Prostate gland (tissue), 2 donors: ENCODE results near the gene ZFHX3.

Source experiments
- POLR2A ChIP-seq: fragments of 450-650 bp; IDR thresholded peaks from one replicate; pipeline ENCODE4 v1.6.1; 2016; ENCODE audit warnings: antibody characterized with exemption, mild to moderate bottlenecking
- POLR2AphosphoS5 ChIP-seq: sonication (generic); formaldehyde crosslinking; IDR thresholded peaks from one replicate; pipeline ENCODE4 v1.6.1; 2017; ENCODE audit warnings: antibody characterized with exemption
- TF ChIP-seq, protein P1 (sequence below), 4 experiments: fragments of 200-600 bp in 2 of 4; fragments of 450-650 bp in 2 of 4; sonication (generic) in 2 of 4; IDR thresholded peaks; 1 replicate in 3 of 4; 2 replicates in 1 of 4; pipeline ENCODE4 v1.5.1; 2016 to 2019; ENCODE audit warnings: antibody characterized with exemption in 4 of 4, mild to moderate bottlenecking in 2 of 4, moderate library complexity in 2 of 4

DNA sequence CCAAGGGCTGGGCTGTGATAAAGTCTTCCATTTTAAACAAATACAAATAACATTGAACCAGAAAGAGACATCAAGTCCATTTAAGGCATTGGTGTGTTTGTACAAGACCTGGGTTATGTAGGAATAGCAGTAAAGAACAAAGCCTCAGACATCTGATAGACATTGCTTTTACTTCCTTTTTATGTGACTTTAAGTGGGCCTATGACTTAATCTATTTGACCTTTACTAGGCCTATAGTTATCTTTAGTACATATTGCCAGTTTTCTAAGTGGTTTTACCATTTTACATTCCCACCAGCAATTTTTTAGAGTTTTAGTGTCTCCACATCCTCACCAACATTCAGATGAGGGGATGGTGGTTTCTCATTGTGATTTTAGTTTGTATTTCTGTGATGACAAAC, 298.8 kb downstream of the ZFHX3 start:
- TF ChIP-seq, protein P1, sequence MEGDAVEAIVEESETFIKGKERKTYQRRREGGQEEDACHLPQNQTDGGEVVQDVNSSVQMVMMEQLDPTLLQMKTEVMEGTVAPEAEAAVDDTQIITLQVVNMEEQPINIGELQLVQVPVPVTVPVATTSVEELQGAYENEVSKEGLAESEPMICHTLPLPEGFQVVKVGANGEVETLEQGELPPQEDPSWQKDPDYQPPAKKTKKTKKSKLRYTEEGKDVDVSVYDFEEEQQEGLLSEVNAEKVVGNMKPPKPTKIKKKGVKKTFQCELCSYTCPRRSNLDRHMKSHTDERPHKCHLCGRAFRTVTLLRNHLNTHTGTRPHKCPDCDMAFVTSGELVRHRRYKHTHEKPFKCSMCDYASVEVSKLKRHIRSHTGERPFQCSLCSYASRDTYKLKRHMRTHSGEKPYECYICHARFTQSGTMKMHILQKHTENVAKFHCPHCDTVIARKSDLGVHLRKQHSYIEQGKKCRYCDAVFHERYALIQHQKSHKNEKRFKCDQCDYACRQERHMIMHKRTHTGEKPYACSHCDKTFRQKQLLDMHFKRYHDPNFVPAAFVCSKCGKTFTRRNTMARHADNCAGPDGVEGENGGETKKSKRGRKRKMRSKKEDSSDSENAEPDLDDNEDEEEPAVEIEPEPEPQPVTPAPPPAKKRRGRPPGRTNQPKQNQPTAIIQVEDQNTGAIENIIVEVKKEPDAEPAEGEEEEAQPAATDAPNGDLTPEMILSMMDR (IDR thresholded peaks at IDR 0.05): no peak
- TF ChIP-seq POLR2A (no peak), POLR2AphosphoS5 (no peak)
